Medulla oblongata (tissue), 1 donor: Measurements from ENCODE around the gene REG3G.
"Not testable (repeated sequence)": the region's sequence is repeated elsewhere in the genome, so short reads cannot be mapped to it uniquely, and the experiment has no call there.

Experiments
- DNase-seq: peaks from one replicate; pipeline ENCODE4 v3.0.0-alpha.2; 2015; ENCODE audit errors: extremely low spot score

Gene REG3G

DNA sequence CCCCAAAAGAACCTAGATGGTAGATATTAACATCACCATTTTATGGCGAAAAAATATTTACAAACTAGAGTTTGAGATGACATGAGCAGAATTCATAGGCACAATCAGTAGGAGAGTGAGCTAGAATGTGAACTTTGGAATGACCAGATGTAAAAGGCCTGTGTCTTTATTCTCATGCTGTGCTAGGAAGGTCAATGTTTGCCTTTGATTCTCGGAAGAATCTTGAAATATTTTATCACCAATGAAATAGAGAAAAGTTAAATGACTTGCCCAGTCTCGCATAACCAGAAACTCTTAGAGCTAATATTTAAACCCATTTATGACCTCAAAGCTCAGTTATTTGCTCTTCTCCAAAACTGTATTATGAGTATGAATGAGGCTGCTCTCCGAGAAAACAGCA lies 9.2 kb upstream of the REG3G start:
- DNase-seq = no peak

DNA sequence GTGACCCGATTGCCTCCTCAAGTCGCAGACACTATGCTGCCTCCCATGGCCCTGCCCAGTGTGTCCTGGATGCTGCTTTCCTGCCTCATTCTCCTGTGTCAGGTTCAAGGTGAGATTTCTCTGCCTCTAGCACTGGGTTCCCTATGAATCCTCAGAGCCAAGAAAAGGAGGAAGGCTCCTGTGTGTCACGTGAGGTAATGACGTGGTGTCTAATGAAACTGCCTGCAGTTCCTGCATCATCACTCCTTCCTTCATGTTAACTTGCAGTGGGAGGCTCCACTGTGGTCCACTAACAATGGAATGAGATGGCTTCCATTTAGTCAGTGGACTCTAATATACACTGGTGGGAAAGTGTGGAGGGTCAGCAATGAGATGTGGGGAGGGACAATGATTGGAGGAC lies 559 bp downstream of the REG3G start:
- DNase-seq = no peak

- no peak for DNase-seq
Measured at GRCh38 chr2:79039944-79040343, 14.4 kb downstream of the REG3G start.

- peak; percentile 38 for DNase-seq
Measured at GRCh38 chr2:79041032-79041448, 15.5 kb downstream of the REG3G start.

DNA sequence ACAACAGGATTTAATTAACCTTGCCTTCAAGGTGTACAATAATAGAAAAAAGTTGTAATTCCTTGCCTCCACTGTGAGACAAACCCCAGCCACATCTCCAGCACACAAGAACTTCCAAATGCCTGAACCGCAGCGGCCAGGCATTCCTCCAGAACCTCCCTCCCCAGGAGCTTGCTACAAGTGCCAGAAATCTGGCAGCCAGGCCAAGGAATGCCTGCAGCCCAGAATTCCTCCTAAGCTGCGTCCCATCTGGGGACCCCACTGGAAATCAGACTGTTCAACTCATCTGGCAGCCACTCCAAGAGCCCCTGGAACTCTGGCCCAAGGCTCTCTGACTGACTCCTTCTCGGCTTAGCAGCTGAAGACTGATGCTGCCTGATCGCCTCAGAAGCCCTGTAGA lies 28.0 kb downstream of the REG3G start:
- DNase-seq = not testable (repeated sequence)

DNA sequence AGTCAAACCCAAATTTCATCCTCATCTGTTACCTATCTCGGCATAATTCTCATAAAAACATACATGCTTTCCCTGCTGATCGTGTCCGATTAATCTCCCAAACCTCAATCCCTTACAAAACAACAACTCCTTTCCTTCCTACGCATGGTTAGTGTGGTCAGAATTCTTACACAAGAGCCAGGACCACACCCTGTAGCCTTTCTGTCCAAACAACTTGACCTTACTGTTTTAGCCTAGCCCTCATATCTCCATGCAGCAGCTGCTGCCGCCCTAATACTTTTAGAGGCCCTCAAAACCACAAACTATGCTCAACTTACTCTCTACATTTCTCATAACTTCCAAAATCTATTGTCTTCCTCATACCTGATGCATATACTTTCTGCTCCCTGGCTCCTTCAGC lies 29.3 kb downstream of the REG3G start:
- DNase-seq = not testable (repeated sequence)

DNA sequence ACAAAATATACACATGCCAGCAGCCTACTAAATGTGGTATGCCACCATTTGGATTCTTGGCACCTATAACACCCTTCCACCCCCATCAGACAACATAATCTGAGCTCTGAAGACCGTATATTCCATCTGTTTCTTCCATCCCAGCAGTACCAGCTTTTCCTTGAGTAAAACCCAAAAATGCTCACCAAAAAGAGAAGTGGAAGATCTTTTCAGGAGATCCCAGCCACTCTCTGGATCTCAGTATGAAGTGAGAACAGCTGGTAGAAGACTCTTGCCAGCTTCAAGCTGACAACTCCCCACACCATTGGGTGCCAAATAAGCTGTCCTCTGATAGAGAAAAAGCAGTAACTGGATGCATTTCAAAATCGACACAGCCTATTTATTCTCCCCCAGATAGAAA lies 39.7 kb downstream of the REG3G start:
- DNase-seq = no peak

DNA sequence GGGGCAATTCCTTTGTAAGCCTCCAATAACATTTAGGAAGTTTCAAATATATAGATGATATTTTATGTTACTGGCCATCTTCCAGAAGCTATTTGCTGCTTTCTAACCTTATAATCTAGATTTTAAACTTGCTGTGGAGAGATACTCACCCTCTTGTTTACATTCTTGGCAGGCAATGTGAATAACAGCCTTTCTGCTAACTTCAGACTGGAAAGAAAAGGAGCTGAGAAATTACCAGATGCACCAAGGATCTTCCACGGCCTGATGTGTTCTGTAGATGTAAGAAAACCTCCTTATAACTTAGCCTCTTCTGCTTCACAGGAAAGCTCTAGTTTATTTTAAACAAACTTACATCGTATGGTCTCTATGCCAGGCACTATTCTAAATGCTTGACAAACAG lies 45.6 kb downstream of the REG3G start:
- no peak for DNase-seq
